Measurements from ENCODE around the gene DOCK4. TPM values are rescaled to one million over a fixed set of nuclear protein-coding genes. Genes with fewer than 3 reads are reported as not detected.
A peak's percentile ranks its signal among the peaks of the same experiment; 100 is the strongest.
"Not testable (repeated sequence)": the region's sequence is repeated elsewhere in the genome, so short reads cannot be mapped to it uniquely, and the experiment has no call there.

DOCK4 gene
- total RNA-seq, 1 experiment from 2014 or later = 4.9 TPM

- peaks cover 18 to 40% of the 10 kb centered on the region in 2 experiments for H3K4me1 Mint-ChIP-seq
- H3K27me3 ChIP-seq (ENCODE audit: insufficient read depth, low read length) = no peaks in the 10 kb centered on the region
- H3K4me3 Mint-ChIP-seq = no peak overlapping the region
- no peak overlapping the region for H4K5ac ChIP-seq (ENCODE audit: insufficient read length, low read depth, low read length)
- H3K4me2 ChIP-seq (ENCODE audit: insufficient read depth, insufficient read length, low read length) = no peak overlapping the region
- H2AFZ ChIP-seq (ENCODE audit: low read length) = no peak overlapping the region
- DNase-seq = no peak
- peaks cover 8% of the 10 kb centered on the region; the same call in 1 of the 2 replicates for H3K4me1 ChIP-seq (ENCODE audit: insufficient read depth, low read length)
- H3K9me3 Mint-ChIP-seq = no peaks in the 10 kb centered on the region; a peak in 3 of 5 replicates
- no peaks in the 10 kb centered on the region for H3K27me3 Mint-ChIP-seq (ENCODE audit: low read depth)
- no peaks in the 10 kb centered on the region for H3K9me3 ChIP-seq (ENCODE audit: control insufficient read depth, low read depth, low read length)
- H3K23me2 ChIP-seq (ENCODE audit: insufficient read length, low read depth, low read length, poor library complexity, severe bottlenecking) = no peaks in the 10 kb centered on the region
- H2BK12ac ChIP-seq (ENCODE audit: insufficient read length, low read depth, low read length) = no peak overlapping the region
- H2BK20ac ChIP-seq (ENCODE audit: low read depth, low read length, poor library complexity, severe bottlenecking) = no peak overlapping the region
- no peak overlapping the region for H3K27ac ChIP-seq (ENCODE audit: insufficient read length, low read depth, low read length)
- H3K18ac ChIP-seq (ENCODE audit: insufficient read length, low read depth, low read length) = no peak overlapping the region
- H4K8ac ChIP-seq (replicated peaks; ENCODE audit: insufficient read length, low read depth, low read length) = no peak overlapping the region
- no peak overlapping the region for H3K4ac ChIP-seq (ENCODE audit: low read depth, low read length)
- H2BK15ac ChIP-seq (ENCODE audit: low read depth, low read length) = no peak overlapping the region
- no CpG with 5 or more reads among the region's 5 CpGs for WGBS (ENCODE audit: extremely low coverage, insufficient read length, low lambda C conversion rate)
- no peak overlapping the region for H3K14ac ChIP-seq (ENCODE audit: insufficient read depth, low read length)
- TF ChIP-seq CTCF (conservative IDR thresholded peaks at IDR 0.05) = no peak
- no peaks in the 10 kb centered on the region for H3K79me1 ChIP-seq (ENCODE audit: insufficient read depth, low read depth, low read length, poor library complexity, severe bottlenecking)
- H3K56ac ChIP-seq (ENCODE audit: insufficient read length, low read depth, low read length) = no peak overlapping the region
- no peak overlapping the region for H3T11ph ChIP-seq (ENCODE audit: low read length)
- H4K91ac ChIP-seq (ENCODE audit: insufficient read length, low read depth, low read length) = no peak overlapping the region
- H3K27ac Mint-ChIP-seq = peak overlapping the region in 2 of 3 experiments; percentile 17 to 68; a peak in 1 of 7 replicates
- no peaks in the 10 kb centered on the region for H4K20me1 ChIP-seq (ENCODE audit: control insufficient read depth, insufficient read depth, insufficient read length)
- no peaks in the 10 kb centered on the region for H3K79me2 ChIP-seq (ENCODE audit: insufficient read depth, low read length)
- H3K36me3 Mint-ChIP-seq (ENCODE audit: insufficient read depth in 1 of 3, low read depth in 3 of 3) = no peaks in the 10 kb centered on the region; a peak in 1 of 7 replicates
- H2BK120ac ChIP-seq (ENCODE audit: low read depth, low read length, poor library complexity, severe bottlenecking) = no peak overlapping the region
- H2BK5ac ChIP-seq (ENCODE audit: insufficient read length, low read length) = no peak overlapping the region
- no peak overlapping the region for H3K9ac ChIP-seq (ENCODE audit: extremely low read depth, insufficient read length, low read length)
- H3K23ac ChIP-seq (ENCODE audit: insufficient read length, low read depth, low read length) = no peak overlapping the region
- H2AK5ac ChIP-seq (ENCODE audit: insufficient read length, low read length) = no peak overlapping the region
Observed at GRCh38 chr7:112129655-112130323, 76.4 kb downstream of the DOCK4 start.

- H3K27ac Mint-ChIP-seq = peak overlapping the region in 1 of 3 experiments; percentile 27; a peak in 1 of 7 replicates
- H2BK20ac ChIP-seq (ENCODE audit: low read depth, low read length, poor library complexity, severe bottlenecking); H2AK5ac ChIP-seq (ENCODE audit: insufficient read length, low read length); DNase-seq; H2BK12ac ChIP-seq (ENCODE audit: insufficient read length, low read depth, low read length); H4K91ac ChIP-seq (ENCODE audit: insufficient read length, low read depth, low read length); H3K9me3 ChIP-seq (ENCODE audit: control insufficient read depth, low read depth, low read length); H3K4me1 ChIP-seq (ENCODE audit: insufficient read depth, low read length); H3K9me3 Mint-ChIP-seq; H3K79me2 ChIP-seq (ENCODE audit: insufficient read depth, low read length); H3K9ac ChIP-seq (ENCODE audit: extremely low read depth, insufficient read length, low read length); H3K27ac ChIP-seq (ENCODE audit: insufficient read length, low read depth, low read length); H3T11ph ChIP-seq (ENCODE audit: low read length); H2BK15ac ChIP-seq (ENCODE audit: low read depth, low read length); H3K23ac ChIP-seq (ENCODE audit: insufficient read length, low read depth, low read length); H4K20me1 ChIP-seq (ENCODE audit: control insufficient read depth, insufficient read depth, insufficient read length); H3K36me3 Mint-ChIP-seq (ENCODE audit: insufficient read depth in 1 of 3, low read depth in 3 of 3); H2BK120ac ChIP-seq (ENCODE audit: low read depth, low read length, poor library complexity, severe bottlenecking); H3K23me2 ChIP-seq (ENCODE audit: insufficient read length, low read depth, low read length, poor library complexity, severe bottlenecking); H3K79me1 ChIP-seq (ENCODE audit: insufficient read depth, low read depth, low read length, poor library complexity, severe bottlenecking); H3K27me3 ChIP-seq (ENCODE audit: insufficient read depth, low read length); H3K56ac ChIP-seq (ENCODE audit: insufficient read length, low read depth, low read length); H3K4me2 ChIP-seq (ENCODE audit: insufficient read depth, insufficient read length, low read length); H3K4ac ChIP-seq (ENCODE audit: low read depth, low read length); H2AFZ ChIP-seq (ENCODE audit: low read length); H3K14ac ChIP-seq (ENCODE audit: insufficient read depth, low read length); H3K4me3 Mint-ChIP-seq; H3K18ac ChIP-seq (ENCODE audit: insufficient read length, low read depth, low read length); H2BK5ac ChIP-seq (ENCODE audit: insufficient read length, low read length); H4K8ac ChIP-seq (replicated peaks; ENCODE audit: insufficient read length, low read depth, low read length); H4K5ac ChIP-seq (ENCODE audit: insufficient read length, low read depth, low read length); H3K27me3 Mint-ChIP-seq (ENCODE audit: low read depth): not testable (repeated sequence)
- no CpG with 5 or more reads among the region's 8 CpGs for WGBS (ENCODE audit: extremely low coverage, insufficient read length, low lambda C conversion rate)
- peaks cover 18 to 32% of the 10 kb centered on the region in 2 experiments for H3K4me1 Mint-ChIP-seq
Observed at GRCh38 chr7:112128461-112129425, 77.5 kb downstream of the DOCK4 start.
